22Rv1 (cell line): ENCODE measurements around the gene ZNF765.
A peak's percentile ranks its signal among the peaks of the same experiment; 100 is the strongest.
"Not testable (repeated sequence)": the region's sequence is repeated elsewhere in the genome, so short reads cannot be mapped to it uniquely, and the experiment has no call there.

Experiments used
- H3K27ac ChIP-seq: fragments of 450-650 bp; 2 replicates; pipeline ENCODE4 v1.5.1; 2017
- ZFX ChIP-seq: fragments of 450-650 bp; IDR thresholded peaks from 2 replicates; pipeline ENCODE4 v1.6.1; 2017; ENCODE audit warnings: antibody characterized with exemption, borderline replicate concordance
- TF ChIP-seq, protein P1 (sequence below): fragments of 450-650 bp; IDR thresholded peaks from 2 replicates; pipeline ENCODE4 v1.5.1; 2017; ENCODE audit warnings: mild to moderate bottlenecking

Gene ZNF765

GRCh38 chr19:53394522-53394973, 401 bp upstream of the ZNF765 start:
- TF ChIP-seq ZFX: no peak
- TF ChIP-seq, protein P1, sequence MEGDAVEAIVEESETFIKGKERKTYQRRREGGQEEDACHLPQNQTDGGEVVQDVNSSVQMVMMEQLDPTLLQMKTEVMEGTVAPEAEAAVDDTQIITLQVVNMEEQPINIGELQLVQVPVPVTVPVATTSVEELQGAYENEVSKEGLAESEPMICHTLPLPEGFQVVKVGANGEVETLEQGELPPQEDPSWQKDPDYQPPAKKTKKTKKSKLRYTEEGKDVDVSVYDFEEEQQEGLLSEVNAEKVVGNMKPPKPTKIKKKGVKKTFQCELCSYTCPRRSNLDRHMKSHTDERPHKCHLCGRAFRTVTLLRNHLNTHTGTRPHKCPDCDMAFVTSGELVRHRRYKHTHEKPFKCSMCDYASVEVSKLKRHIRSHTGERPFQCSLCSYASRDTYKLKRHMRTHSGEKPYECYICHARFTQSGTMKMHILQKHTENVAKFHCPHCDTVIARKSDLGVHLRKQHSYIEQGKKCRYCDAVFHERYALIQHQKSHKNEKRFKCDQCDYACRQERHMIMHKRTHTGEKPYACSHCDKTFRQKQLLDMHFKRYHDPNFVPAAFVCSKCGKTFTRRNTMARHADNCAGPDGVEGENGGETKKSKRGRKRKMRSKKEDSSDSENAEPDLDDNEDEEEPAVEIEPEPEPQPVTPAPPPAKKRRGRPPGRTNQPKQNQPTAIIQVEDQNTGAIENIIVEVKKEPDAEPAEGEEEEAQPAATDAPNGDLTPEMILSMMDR: no peak

GRCh38 chr19:53395840-53396524, 1.0 kb downstream of the ZNF765 start:
- H3K27ac ChIP-seq: peak overlapping the region; percentile 78

More at GRCh38 chr19:53394522-53394973, 401 bp upstream of the ZNF765 start:
- peak overlapping the region; percentile 78; the same call in 1 of the 2 replicates for H3K27ac ChIP-seq

DNA sequence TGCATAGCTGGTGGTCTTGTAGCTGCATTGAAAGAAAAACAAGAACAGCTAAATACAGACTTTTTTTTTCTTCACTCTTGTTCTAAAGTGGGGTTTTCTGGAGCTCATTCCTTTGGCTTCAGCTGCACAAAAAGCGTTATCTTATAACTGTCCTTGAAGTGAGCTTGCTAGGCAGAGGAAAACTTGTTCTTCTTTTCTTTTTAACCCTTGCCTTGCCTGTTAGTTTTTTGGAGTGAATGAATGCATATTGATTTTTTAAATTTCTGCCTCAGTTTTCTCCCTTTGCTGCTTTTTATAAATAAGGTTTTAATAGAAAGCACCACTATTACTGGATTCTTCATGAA, 1.5 kb downstream of the ZNF765 start:
- no peak for TF ChIP-seq ZFX
- TF ChIP-seq, protein P1: no peak
- H3K27ac ChIP-seq: no peak overlapping the region

- not testable (repeated sequence) for H3K27ac ChIP-seq
These were observed 3.0 kb downstream of the ZNF765 start for GRCh38 chr19:53397918-53398317.

GRCh38 chr19:53409505-53410204, 14.7 kb downstream of the ZNF765 start:
- no peak overlapping the region for H3K27ac ChIP-seq
- TF ChIP-seq, protein P1: no peak
- no peak for TF ChIP-seq ZFX

DNA sequence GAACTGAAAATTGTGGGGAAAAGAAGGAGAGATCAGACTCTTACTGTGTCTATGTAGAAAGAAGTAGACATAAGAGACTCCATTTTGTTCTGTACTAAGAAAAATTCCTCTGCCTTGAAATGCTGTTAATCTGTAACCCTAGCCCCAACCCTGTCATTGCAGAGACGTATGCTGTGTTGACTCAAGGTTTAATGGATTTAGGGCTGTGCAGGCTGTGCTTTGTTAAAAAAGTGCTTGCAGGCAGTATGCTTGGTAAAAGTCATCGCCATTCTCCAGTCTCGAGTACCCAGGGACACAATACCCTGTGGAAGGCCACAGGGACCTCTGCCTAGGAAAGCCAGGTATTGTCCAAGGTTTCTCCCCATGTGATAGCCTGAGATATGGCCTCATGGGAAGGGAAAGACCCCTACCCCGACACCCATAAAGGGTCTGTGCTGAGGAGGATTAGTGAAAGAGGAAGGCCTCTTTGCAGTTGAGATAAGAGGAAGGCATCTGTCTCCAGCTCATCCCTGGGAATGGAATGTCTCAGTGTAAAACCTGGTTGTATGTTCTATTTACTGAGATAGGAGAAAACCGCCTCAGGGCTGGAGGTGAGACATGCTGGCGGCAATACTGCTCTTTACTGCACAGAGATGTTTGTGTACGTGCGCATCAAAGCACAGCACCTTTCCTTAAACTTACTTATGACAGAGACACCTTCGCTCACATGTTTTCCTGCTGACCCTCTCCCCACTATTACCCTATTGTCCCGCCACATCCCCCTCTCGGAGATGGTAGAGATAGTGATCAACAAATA, 25.8 kb downstream of the ZNF765 start:
- H3K27ac ChIP-seq: not testable (repeated sequence)

DNA sequence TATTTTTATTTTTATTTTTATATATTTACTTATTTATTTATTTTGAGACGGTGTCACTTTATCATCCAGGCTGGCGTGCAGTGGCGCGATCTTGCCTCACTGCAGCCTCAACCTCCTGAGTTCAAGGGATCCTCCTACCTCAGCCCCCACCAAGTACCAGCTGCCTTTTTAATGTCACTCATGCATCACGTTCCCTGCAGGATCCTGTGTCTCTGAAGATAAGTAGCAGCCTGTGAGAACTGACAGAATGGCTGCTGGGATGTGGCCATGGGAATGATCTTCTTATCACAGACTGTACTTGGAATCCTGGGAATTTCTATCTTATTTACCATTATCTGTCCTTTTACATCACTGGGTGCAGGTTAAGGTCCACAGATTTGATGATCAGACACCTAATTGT, 27.6 kb downstream of the ZNF765 start:
- no peak for TF ChIP-seq ZFX
- TF ChIP-seq, protein P1: no peak
- no peak overlapping the region for H3K27ac ChIP-seq

- H3K27ac ChIP-seq: not testable (repeated sequence)
These were observed 28.1 kb downstream of the ZNF765 start for GRCh38 chr19:53423074-53423473.

- H3K27ac ChIP-seq: not testable (repeated sequence)
These were observed 28.7 kb downstream of the ZNF765 start for GRCh38 chr19:53423680-53424079.
